NCI-H2196 treated with DMSO at 0.1 percent for 48 hours (cell line): ENCODE data around the gene GAPDHS.

Source experiments
- DNase-seq: peaks from one replicate; lab custom pipeline; 2025; ENCODE audit not compliant: unreplicated experiment; lab: John Stamatoyannopoulos, UW

GAPDHS gene

GRCh38 chr19:35556025-35556590, 22.9 kb downstream of the GAPDHS start:
- DNase-seq, result no peak

GRCh38 chr19:35556846-35557538, 23.7 kb downstream of the GAPDHS start:
- DNase-seq, result no peak

- no peak for DNase-seq
Observed at GRCh38 chr19:35557539-35558399, 24.5 kb downstream of the GAPDHS start.

- no peak for DNase-seq
Observed at GRCh38 chr19:35558400-35559280, 25.4 kb downstream of the GAPDHS start.

- no peak for DNase-seq
Observed at GRCh38 chr19:35559281-35559659, 26.0 kb downstream of the GAPDHS start.

- DNase-seq, result no peak
Observed at GRCh38 chr19:35559781-35560180, 26.5 kb downstream of the GAPDHS start.

- no peak for DNase-seq
Observed at GRCh38 chr19:35560271-35560670, 27.0 kb downstream of the GAPDHS start.

- DNase-seq, result no peak
Observed at GRCh38 chr19:35560677-35561076, 27.4 kb downstream of the GAPDHS start.

GRCh38 chr19:35561436-35561835, 28.2 kb downstream of the GAPDHS start:
- DNase-seq, result no peak

- no peak for DNase-seq
Observed at GRCh38 chr19:35562336-35562735, 29.1 kb downstream of the GAPDHS start.

GRCh38 chr19:35562776-35563175, 29.5 kb downstream of the GAPDHS start:
- DNase-seq, result no peak

- DNase-seq, result no peak
Observed at GRCh38 chr19:35563207-35563829, 30.1 kb downstream of the GAPDHS start, which contains the start of gene ATP4A. Gene ATP4A, minus strand, starts transcription at chr19:35563658. Its CDS starts 29 bp downstream, at chr19:35563629.

- no peak for DNase-seq
Observed at GRCh38 chr19:35565016-35565856, 32.0 kb downstream of the GAPDHS start.

GRCh38 chr19:35566738-35567137, 33.5 kb downstream of the GAPDHS start:
- DNase-seq, result no peak

GRCh38 chr19:35569281-35569781, 36.1 kb downstream of the GAPDHS start:
- no peak for DNase-seq

- DNase-seq, result no peak
Observed at GRCh38 chr19:35571406-35571965, 38.2 kb downstream of the GAPDHS start.

GRCh38 chr19:35577918-35578317, 44.7 kb downstream of the GAPDHS start:
- no peak for DNase-seq

- DNase-seq, result no peak
Observed at GRCh38 chr19:35578707-35579106, 45.5 kb downstream of the GAPDHS start.

- DNase-seq, result no peak
Observed at GRCh38 chr19:35582760-35583159, 49.5 kb downstream of the GAPDHS start.
